Measurements from ENCODE around the gene TBL1X.
"Not testable (repeated sequence)": the region's sequence is repeated elsewhere in the genome, so short reads cannot be mapped to it uniquely, and the experiment has no call there.

Gene TBL1X

GRCh38 chrX:9533611-9534010 is 68.8 kb downstream of the TBL1X start:
- DNase-seq (ENCODE audit: extremely low read depth in 1 of 2, low read depth in 1 of 2) = no peak

- DNase-seq (ENCODE audit: extremely low read depth in 1 of 2, low read depth in 1 of 2) = no peak
These were observed 69.8 kb downstream of the TBL1X start for GRCh38 chrX:9534686-9535085.

GRCh38 chrX:9535101-9535500 is 70.2 kb downstream of the TBL1X start:
- no peak for DNase-seq (ENCODE audit: extremely low read depth in 1 of 2, low read depth in 1 of 2)

GRCh38 chrX:9536156-9536555 is 71.3 kb downstream of the TBL1X start:
- not testable (repeated sequence) for DNase-seq (ENCODE audit: extremely low read depth in 1 of 2, low read depth in 1 of 2)

- no peak for DNase-seq (ENCODE audit: extremely low read depth in 1 of 2, low read depth in 1 of 2)
These were observed 72.9 kb downstream of the TBL1X start for GRCh38 chrX:9537781-9538180.

- no peak for DNase-seq (ENCODE audit: extremely low read depth in 1 of 2, low read depth in 1 of 2)
These were observed 73.7 kb downstream of the TBL1X start for GRCh38 chrX:9538544-9539045.

- DNase-seq (ENCODE audit: extremely low read depth in 1 of 2, low read depth in 1 of 2) = no peak
These were observed 74.9 kb downstream of the TBL1X start for GRCh38 chrX:9539605-9540387.

- no peak for DNase-seq (ENCODE audit: extremely low read depth in 1 of 2, low read depth in 1 of 2)
These were observed 77.4 kb downstream of the TBL1X start for GRCh38 chrX:9542106-9542760.

- no peak for DNase-seq (ENCODE audit: extremely low read depth in 1 of 2, low read depth in 1 of 2)
These were observed 77.9 kb downstream of the TBL1X start for GRCh38 chrX:9542761-9543111.

GRCh38 chrX:9555354-9555753 is 90.5 kb downstream of the TBL1X start:
- DNase-seq (ENCODE audit: extremely low read depth in 1 of 2, low read depth in 1 of 2) = no peak

GRCh38 chrX:9557091-9557490 is 92.2 kb downstream of the TBL1X start:
- no peak for DNase-seq (ENCODE audit: extremely low read depth in 1 of 2, low read depth in 1 of 2)

- no peak for DNase-seq (ENCODE audit: extremely low read depth in 1 of 2, low read depth in 1 of 2)
These were observed 92.7 kb downstream of the TBL1X start for GRCh38 chrX:9557521-9557920.

GRCh38 chrX:9558615-9559014 is 93.8 kb downstream of the TBL1X start:
- no peak for DNase-seq (ENCODE audit: extremely low read depth in 1 of 2, low read depth in 1 of 2)

GRCh38 chrX:9560219-9560618 is 95.4 kb downstream of the TBL1X start:
- no peak for DNase-seq (ENCODE audit: extremely low read depth in 1 of 2, low read depth in 1 of 2)

GRCh38 chrX:9561199-9561598 is 96.3 kb downstream of the TBL1X start:
- no peak for DNase-seq (ENCODE audit: extremely low read depth in 1 of 2, low read depth in 1 of 2)

- no peak for DNase-seq (ENCODE audit: extremely low read depth in 1 of 2, low read depth in 1 of 2)
These were observed 98.0 kb downstream of the TBL1X start for GRCh38 chrX:9562851-9563250.

GRCh38 chrX:9566150-9566621 is 101.3 kb downstream of the TBL1X start:
- DNase-seq (ENCODE audit: extremely low read depth in 1 of 2, low read depth in 1 of 2) = no peak

GRCh38 chrX:9569876-9570301 is 105.0 kb downstream of the TBL1X start:
- DNase-seq (ENCODE audit: extremely low read depth in 1 of 2, low read depth in 1 of 2) = no peak

- DNase-seq (ENCODE audit: extremely low read depth in 1 of 2, low read depth in 1 of 2) = no peak
These were observed 108.6 kb downstream of the TBL1X start for GRCh38 chrX:9573282-9574106.

GRCh38 chrX:9576059-9576458 is 111.2 kb downstream of the TBL1X start:
- no peak for DNase-seq (ENCODE audit: extremely low read depth in 1 of 2, low read depth in 1 of 2)

- no peak for DNase-seq (ENCODE audit: extremely low read depth in 1 of 2, low read depth in 1 of 2)
These were observed 112.7 kb downstream of the TBL1X start for GRCh38 chrX:9577555-9577954.

Measured in stimulated activated CD8-positive, alpha-beta memory T cell treated with anti-CD3 and anti-CD28 coated beads, Interleukin-7, amount 100 ng/mL, for 48 hours (primary cell).